GM23338 (cell line): ENCODE data around the gene BICRA. TPM values are rescaled to one million over a fixed set of nuclear protein-coding genes. Genes with fewer than 3 reads are reported as not detected.

Source experiments
- ATAC-seq: fragments of 200-7000 bp; cut with Tn5 transposase; 3 replicates; pipeline ENCODE4 v1.9.1; 2020
- DNase-seq: peaks from one replicate; pipeline ENCODE4 v3.0.0-alpha.2; 2015; ENCODE audit warnings: low spot score
- H2AFZ ChIP-seq: fragments of 200-600 bp; sonication (generic); 2 replicates; pipeline ENCODE4 v1.8.0; 2016; ENCODE audit warnings: antibody characterized with exemption, mild to moderate bottlenecking, moderate library complexity
- H3F3A ChIP-seq: fragments of 200-600 bp; sonication (generic); replicated peaks from 2 replicates; pipeline ENCODE4 v1.8.0; 2017; ENCODE audit warnings: antibody characterized with exemption, mixed run types, low read depth
- H3K27ac ChIP-seq: fragments of 200-600 bp; sonication (generic); 2 replicates; pipeline ENCODE4 v1.6.1; 2016; ENCODE audit warnings: low read depth
- H3K27me3 ChIP-seq: fragments of 200-600 bp; sonication (generic); 2 replicates; pipeline ENCODE4 v1.8.0; 2016; ENCODE audit warnings: mild to moderate bottlenecking, mixed run types, moderate library complexity; ENCODE audit not compliant: insufficient read depth
- H3K36me3 ChIP-seq: fragments of 200-600 bp; sonication (generic); 2 replicates; pipeline ENCODE4 v1.8.0; 2016; ENCODE audit warnings: mild to moderate bottlenecking; ENCODE audit not compliant: insufficient read depth
- H3K4me1 ChIP-seq: fragments of 200-600 bp; sonication (generic); 2 replicates; pipeline ENCODE4 v1.8.0; 2016; ENCODE audit warnings: mild to moderate bottlenecking, moderate library complexity; ENCODE audit not compliant: insufficient read depth
- H3K4me2 ChIP-seq: fragments of 200-600 bp; sonication (generic); 2 replicates; pipeline ENCODE4 v1.7.1; 2017; ENCODE audit warnings: mixed run types
- H3K4me3 ChIP-seq: fragments of 200-600 bp; sonication (generic); 2 replicates; pipeline ENCODE4 v1.6.1; 2016; ENCODE audit warnings: mixed run types
- H3K79me2 ChIP-seq: fragments of 200-600 bp; sonication (generic); replicated peaks from 2 replicates; pipeline ENCODE4 v1.8.0; 2017; ENCODE audit warnings: mild to moderate bottlenecking; ENCODE audit not compliant: insufficient read depth
- H3K9me2 ChIP-seq: fragments of 200-600 bp; sonication (generic); 2 replicates; pipeline ENCODE4 v1.8.0; 2017; ENCODE audit not compliant: insufficient read depth
- H4K20me1 ChIP-seq: fragments of 200-600 bp; sonication (generic); replicated peaks from 2 replicates; pipeline ENCODE4 v1.8.0; 2017; ENCODE audit warnings: mild to moderate bottlenecking; ENCODE audit not compliant: insufficient read depth
- H3K27ac Mint-ChIP-seq: 2 replicates; pipeline ENCODE4 v1.8.0; 2020; ENCODE audit warnings: inconsistent platforms, mild to moderate bottlenecking, moderate library complexity, mixed read lengths
- H3K27me3 Mint-ChIP-seq: 3 replicates; pipeline ENCODE4 v1.8.0; 2022; ENCODE audit warnings: low read depth, mild to moderate bottlenecking, moderate library complexity, mixed read lengths, inconsistent platforms; ENCODE audit not compliant: insufficient read depth, poor library complexity
- H3K36me3 Mint-ChIP-seq: 3 replicates; pipeline ENCODE4 v1.8.0; 2021; ENCODE audit warnings: low read depth, mild to moderate bottlenecking, inconsistent platforms, moderate library complexity, mixed read lengths
- H3K4me1 Mint-ChIP-seq: 3 replicates; pipeline ENCODE4 v1.8.0; 2020; ENCODE audit warnings: mild to moderate bottlenecking, inconsistent platforms, mixed read lengths
- H3K4me3 Mint-ChIP-seq: 3 replicates; pipeline ENCODE4 v1.8.0; 2021; ENCODE audit warnings: moderate library complexity, mild to moderate bottlenecking, inconsistent platforms, mixed read lengths
- H3K9me3 Mint-ChIP-seq: 3 replicates; pipeline ENCODE4 v1.8.0; 2020; ENCODE audit warnings: moderate library complexity, mild to moderate bottlenecking, inconsistent platforms, mixed read lengths
- CREB1 ChIP-seq: fragments of 250-450 bp; sonication (Bioruptor Pico); IDR thresholded peaks from 2 replicates; pipeline ENCODE4 v1.5.0; 2020; ENCODE audit warnings: low read depth, mild to moderate bottlenecking, moderate library complexity
- EZH2 ChIP-seq: fragments of 200-600 bp; sonication (generic); IDR thresholded peaks from one replicate; pipeline ENCODE4 v1.8.0; 2017; ENCODE audit warnings: antibody characterized with exemption, mild to moderate bottlenecking, low read depth; ENCODE audit not compliant: unreplicated experiment
- EZH2phosphoT487 ChIP-seq: fragments of 200-600 bp; sonication (generic); IDR thresholded peaks from one replicate; pipeline ENCODE4 v1.8.1; 2018; ENCODE audit warnings: antibody characterized with exemption; ENCODE audit not compliant: unreplicated experiment
- JUNB ChIP-seq: IDR thresholded peaks from one replicate; pipeline ENCODE4 v1.6.1; 2016; ENCODE audit warnings: antibody characterized with exemption; ENCODE audit not compliant: unreplicated experiment
- NANOG ChIP-seq: IDR thresholded peaks from 2 replicates; pipeline ENCODE4 v1.6.1; 2016; ENCODE audit warnings: antibody characterized with exemption, borderline replicate concordance
- POLR2AphosphoS5 ChIP-seq: IDR thresholded peaks from 2 replicates; pipeline ENCODE4 v1.6.1; 2016; ENCODE audit warnings: antibody characterized with exemption, low read depth
- REST ChIP-seq: IDR thresholded peaks from one replicate; pipeline ENCODE4 v1.6.1; 2018; ENCODE audit warnings: antibody characterized with exemption; ENCODE audit not compliant: unreplicated experiment
- STAT1 ChIP-seq: IDR thresholded peaks from one replicate; pipeline ENCODE4 v1.6.1; 2016; ENCODE audit warnings: antibody characterized with exemption; ENCODE audit not compliant: unreplicated experiment
- ZNF114 ChIP-seq: fragments of 250-450 bp; sonication (Bioruptor Pico); IDR thresholded peaks from 2 replicates; pipeline ENCODE4 v1.5.0; 2020; ENCODE audit warnings: mild to moderate bottlenecking, moderate library complexity
- ZNF331 ChIP-seq: fragments of 250-450 bp; sonication (Bioruptor Pico); IDR thresholded peaks from 2 replicates; pipeline ENCODE4 v1.5.0; 2020; ENCODE audit warnings: low read depth, mild to moderate bottlenecking, moderate library complexity
- polyA plus RNA-seq: library from polyadenylated mRNA; unstranded; fragments of >200 nt; fragmentation: Nextera tagmentation; extraction: Ambion mirVana; gene quantifications from 2 replicates; pipeline ENCODE4 v1.2.1, GENCODE V29; 2016
- total RNA-seq: library from RNA; depleted of rRNA; stranded (reverse); fragments of >200 nt; shearing (Covaris generic); gene quantifications from 2 replicates; pipeline ENCODE4 v1.2.3, GENCODE V29; 2014
- TF ChIP-seq, protein P1 (sequence below), 2 experiments: fragments of 200-600 bp in 1 of 2; sonication (generic) in 1 of 2; conservative IDR thresholded peaks; 2 replicates each; pipeline versions ENCODE4 v1.5.1 to v1.6.1; 2016 to 2017; ENCODE audit warnings: antibody characterized with exemption in 2 of 2, low read depth in 2 of 2, mild to moderate bottlenecking in 2 of 2, moderate library complexity in 1 of 2
- TF ChIP-seq, protein P2 (sequence below): IDR thresholded peaks from 2 replicates; pipeline ENCODE4 v1.6.1; 2016; ENCODE audit warnings: antibody characterized with exemption
- TF ChIP-seq, protein P3 (sequence below): fragments of 250-450 bp; sonication (Bioruptor Pico); IDR thresholded peaks from 2 replicates; pipeline ENCODE4 v1.5.0; 2020; ENCODE audit warnings: mild to moderate bottlenecking, moderate library complexity

BICRA gene
- total and polyA plus RNA-seq, 2 experiments from 2014 or later: 7.0 to 37.7 TPM

DNA sequence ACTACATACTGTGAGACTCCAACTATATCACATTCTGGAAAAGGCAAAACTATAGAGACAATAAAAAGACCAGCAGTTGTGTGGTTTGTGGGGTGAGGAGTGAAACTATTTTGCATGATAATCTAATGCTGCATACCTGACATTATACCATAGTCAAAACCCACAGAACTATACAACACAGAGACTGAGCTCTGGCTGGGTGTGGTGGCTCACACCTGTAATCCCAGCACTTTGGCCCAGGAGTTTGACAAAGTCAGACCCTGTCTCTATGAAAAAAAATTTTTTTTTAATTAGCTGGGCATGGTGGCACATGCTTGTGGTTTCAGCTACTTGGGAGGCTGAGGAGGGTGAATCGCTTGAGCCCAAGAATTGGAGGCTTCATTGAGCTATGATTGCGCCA is 47.9 kb upstream of the BICRA start:
- peaks cover 8% of the 10 kb centered on the region; the same call in 2 of the 3 replicates for H3K4me1 Mint-ChIP-seq
- H3F3A ChIP-seq: no peaks in the 10 kb centered on the region
- H3K4me1 ChIP-seq: peaks cover 14% of the 10 kb centered on the region
- no peaks in the 10 kb centered on the region for H3K79me2 ChIP-seq
- H3K27me3 ChIP-seq: no peaks in the 10 kb centered on the region
- DNase-seq: no peak
- no peak overlapping the region for H3K27ac Mint-ChIP-seq
- H3K9me2 ChIP-seq: no peaks in the 10 kb centered on the region
- no peaks in the 10 kb centered on the region for H3K36me3 Mint-ChIP-seq
- H3K36me3 ChIP-seq: no peaks in the 10 kb centered on the region
- H3K4me2 ChIP-seq: no peak overlapping the region
- ATAC-seq: peak; percentile 52; the same call in 2 of the 3 replicates
- H3K27me3 Mint-ChIP-seq: peaks cover 6% of the 10 kb centered on the region
- TF ChIP-seq EZH2 (no peak), ZNF114 (no peak), NANOG (no peak), EZH2phosphoT487 (no peak), REST (no peak), ZNF331 (CRISPR knock-in tag) (no peak), STAT1 (no peak), JUNB (no peak), CREB1 (CRISPR knock-in tag) (no peak), POLR2AphosphoS5 (no peak)
- TF ChIP-seq, protein P1, sequence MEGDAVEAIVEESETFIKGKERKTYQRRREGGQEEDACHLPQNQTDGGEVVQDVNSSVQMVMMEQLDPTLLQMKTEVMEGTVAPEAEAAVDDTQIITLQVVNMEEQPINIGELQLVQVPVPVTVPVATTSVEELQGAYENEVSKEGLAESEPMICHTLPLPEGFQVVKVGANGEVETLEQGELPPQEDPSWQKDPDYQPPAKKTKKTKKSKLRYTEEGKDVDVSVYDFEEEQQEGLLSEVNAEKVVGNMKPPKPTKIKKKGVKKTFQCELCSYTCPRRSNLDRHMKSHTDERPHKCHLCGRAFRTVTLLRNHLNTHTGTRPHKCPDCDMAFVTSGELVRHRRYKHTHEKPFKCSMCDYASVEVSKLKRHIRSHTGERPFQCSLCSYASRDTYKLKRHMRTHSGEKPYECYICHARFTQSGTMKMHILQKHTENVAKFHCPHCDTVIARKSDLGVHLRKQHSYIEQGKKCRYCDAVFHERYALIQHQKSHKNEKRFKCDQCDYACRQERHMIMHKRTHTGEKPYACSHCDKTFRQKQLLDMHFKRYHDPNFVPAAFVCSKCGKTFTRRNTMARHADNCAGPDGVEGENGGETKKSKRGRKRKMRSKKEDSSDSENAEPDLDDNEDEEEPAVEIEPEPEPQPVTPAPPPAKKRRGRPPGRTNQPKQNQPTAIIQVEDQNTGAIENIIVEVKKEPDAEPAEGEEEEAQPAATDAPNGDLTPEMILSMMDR (conservative IDR thresholded peaks at IDR 0.05; ENCODE audit: low read depth in 2 of 2): no peak
- TF ChIP-seq, protein P2, sequence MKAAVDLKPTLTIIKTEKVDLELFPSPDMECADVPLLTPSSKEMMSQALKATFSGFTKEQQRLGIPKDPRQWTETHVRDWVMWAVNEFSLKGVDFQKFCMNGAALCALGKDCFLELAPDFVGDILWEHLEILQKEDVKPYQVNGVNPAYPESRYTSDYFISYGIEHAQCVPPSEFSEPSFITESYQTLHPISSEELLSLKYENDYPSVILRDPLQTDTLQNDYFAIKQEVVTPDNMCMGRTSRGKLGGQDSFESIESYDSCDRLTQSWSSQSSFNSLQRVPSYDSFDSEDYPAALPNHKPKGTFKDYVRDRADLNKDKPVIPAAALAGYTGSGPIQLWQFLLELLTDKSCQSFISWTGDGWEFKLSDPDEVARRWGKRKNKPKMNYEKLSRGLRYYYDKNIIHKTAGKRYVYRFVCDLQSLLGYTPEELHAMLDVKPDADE: no peak
- TF ChIP-seq, protein P3, sequence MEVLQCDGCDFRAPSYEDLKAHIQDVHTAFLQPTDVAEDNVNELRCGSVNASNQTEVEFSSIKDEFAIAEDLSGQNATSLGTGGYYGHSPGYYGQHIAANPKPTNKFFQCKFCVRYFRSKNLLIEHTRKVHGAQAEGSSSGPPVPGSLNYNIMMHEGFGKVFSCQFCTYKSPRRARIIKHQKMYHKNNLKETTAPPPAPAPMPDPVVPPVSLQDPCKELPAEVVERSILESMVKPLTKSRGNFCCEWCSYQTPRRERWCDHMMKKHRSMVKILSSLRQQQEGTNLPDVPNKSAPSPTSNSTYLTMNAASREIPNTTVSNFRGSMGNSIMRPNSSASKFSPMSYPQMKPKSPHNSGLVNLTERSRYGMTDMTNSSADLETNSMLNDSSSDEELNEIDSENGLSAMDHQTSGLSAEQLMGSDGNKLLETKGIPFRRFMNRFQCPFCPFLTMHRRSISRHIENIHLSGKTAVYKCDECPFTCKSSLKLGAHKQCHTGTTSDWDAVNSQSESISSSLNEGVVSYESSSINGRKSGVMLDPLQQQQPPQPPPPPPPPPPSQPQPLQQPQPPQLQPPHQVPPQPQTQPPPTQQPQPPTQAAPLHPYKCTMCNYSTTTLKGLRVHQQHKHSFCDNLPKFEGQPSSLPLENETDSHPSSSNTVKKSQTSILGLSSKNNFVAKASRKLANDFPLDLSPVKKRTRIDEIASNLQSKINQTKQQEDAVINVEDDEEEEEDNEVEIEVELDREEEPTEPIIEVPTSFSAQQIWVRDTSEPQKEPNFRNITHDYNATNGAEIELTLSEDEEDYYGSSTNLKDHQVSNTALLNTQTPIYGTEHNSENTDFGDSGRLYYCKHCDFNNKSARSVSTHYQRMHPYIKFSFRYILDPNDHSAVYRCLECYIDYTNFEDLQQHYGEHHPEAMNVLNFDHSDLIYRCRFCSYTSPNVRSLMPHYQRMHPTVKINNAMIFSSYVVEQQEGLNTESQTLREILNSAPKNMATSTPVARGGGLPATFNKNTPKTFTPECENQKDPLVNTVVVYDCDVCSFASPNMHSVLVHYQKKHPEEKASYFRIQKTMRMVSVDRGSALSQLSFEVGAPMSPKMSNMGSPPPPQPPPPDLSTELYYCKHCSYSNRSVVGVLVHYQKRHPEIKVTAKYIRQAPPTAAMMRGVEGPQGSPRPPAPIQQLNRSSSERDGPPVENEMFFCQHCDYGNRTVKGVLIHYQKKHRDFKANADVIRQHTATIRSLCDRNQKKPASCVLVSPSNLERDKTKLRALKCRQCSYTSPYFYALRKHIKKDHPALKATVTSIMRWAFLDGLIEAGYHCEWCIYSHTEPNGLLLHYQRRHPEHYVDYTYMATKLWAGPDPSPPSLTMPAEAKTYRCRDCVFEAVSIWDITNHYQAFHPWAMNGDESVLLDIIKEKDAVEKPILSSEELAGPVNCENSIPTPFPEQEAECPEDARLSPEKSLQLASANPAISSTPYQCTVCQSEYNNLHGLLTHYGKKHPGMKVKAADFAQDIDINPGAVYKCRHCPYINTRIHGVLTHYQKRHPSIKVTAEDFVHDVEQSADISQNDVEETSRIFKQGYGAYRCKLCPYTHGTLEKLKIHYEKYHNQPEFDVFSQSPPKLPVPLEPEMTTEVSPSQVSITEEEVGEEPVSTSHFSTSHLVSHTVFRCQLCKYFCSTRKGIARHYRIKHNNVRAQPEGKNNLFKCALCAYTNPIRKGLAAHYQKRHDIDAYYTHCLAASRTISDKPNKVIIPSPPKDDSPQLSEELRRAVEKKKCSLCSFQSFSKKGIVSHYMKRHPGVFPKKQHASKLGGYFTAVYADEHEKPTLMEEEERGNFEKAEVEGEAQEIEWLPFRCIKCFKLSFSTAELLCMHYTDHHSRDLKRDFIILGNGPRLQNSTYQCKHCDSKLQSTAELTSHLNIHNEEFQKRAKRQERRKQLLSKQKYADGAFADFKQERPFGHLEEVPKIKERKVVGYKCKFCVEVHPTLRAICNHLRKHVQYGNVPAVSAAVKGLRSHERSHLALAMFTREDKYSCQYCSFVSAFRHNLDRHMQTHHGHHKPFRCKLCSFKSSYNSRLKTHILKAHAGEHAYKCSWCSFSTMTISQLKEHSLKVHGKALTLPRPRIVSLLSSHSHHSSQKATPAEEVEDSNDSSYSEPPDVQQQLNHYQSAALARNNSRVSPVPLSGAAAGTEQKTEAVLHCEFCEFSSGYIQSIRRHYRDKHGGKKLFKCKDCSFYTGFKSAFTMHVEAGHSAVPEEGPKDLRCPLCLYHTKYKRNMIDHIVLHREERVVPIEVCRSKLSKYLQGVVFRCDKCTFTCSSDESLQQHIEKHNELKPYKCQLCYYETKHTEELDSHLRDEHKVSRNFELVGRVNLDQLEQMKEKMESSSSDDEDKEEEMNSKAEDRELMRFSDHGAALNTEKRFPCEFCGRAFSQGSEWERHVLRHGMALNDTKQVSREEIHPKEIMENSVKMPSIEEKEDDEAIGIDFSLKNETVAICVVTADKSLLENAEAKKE: no peak
- H3K9me3 Mint-ChIP-seq: no peaks in the 10 kb centered on the region
- no peak overlapping the region for H3K4me3 ChIP-seq
- H4K20me1 ChIP-seq: no peaks in the 10 kb centered on the region
- no peak overlapping the region for H3K27ac ChIP-seq
- no peak overlapping the region for H3K4me3 Mint-ChIP-seq
- H2AFZ ChIP-seq: no peak overlapping the region
